Body of pancreas (tissue), 4 donors: ENCODE measurements around the gene F10.

Source experiments
- POLR2A ChIP-seq, 3 donors: fragments of 450-650 bp; IDR thresholded peaks; one replicate each; pipeline ENCODE4 v1.6.1; 2016; ENCODE audit warnings: antibody characterized with exemption in 3 of 3, mild to moderate bottlenecking in 2 of 3
- TF ChIP-seq, protein P1 (sequence below), 7 experiments: fragments of 450-650 bp in 4 of 7; fragments of 200-600 bp in 3 of 7; sonication (generic) in 3 of 7; IDR thresholded peaks; one replicate each; pipeline ENCODE4 v1.5.1; 2016 to 2019; ENCODE audit warnings: antibody characterized with exemption in 7 of 7

GRCh38 chr13:113084094-113084942 is 38.3 kb upstream of the F10 start:
- no peak for TF ChIP-seq POLR2A (IDR thresholded peaks at IDR 0.05)
- TF ChIP-seq, protein P1, sequence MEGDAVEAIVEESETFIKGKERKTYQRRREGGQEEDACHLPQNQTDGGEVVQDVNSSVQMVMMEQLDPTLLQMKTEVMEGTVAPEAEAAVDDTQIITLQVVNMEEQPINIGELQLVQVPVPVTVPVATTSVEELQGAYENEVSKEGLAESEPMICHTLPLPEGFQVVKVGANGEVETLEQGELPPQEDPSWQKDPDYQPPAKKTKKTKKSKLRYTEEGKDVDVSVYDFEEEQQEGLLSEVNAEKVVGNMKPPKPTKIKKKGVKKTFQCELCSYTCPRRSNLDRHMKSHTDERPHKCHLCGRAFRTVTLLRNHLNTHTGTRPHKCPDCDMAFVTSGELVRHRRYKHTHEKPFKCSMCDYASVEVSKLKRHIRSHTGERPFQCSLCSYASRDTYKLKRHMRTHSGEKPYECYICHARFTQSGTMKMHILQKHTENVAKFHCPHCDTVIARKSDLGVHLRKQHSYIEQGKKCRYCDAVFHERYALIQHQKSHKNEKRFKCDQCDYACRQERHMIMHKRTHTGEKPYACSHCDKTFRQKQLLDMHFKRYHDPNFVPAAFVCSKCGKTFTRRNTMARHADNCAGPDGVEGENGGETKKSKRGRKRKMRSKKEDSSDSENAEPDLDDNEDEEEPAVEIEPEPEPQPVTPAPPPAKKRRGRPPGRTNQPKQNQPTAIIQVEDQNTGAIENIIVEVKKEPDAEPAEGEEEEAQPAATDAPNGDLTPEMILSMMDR (IDR thresholded peaks at IDR 0.05): no peak
